Caki2 (cell line): ENCODE results near the gene ADAMTSL2. TPM values are rescaled to one million over a fixed set of nuclear protein-coding genes. Genes with fewer than 3 reads are reported as not detected.

Experiments
- DNase-seq: peaks from one replicate; pipeline ENCODE4 v3.0.0-alpha.2; 2015; ENCODE audit warnings: low read depth
- in situ Hi-C: cut with HindIII; loops from 2 replicates; pipeline ENCODE4 v1.10.0; 2016; ENCODE audit warnings: low sequenced_read_pairs, low pct_unique_long_range_greater_than_20kb, mixed read lengths
- total RNA-seq: library from RNA; depleted of rRNA; stranded (reverse); fragments of >200 nt; shearing (Covaris generic); gene quantifications from 2 replicates; pipeline ENCODE4 v1.2.3, GENCODE V29; 2014; ENCODE audit warnings: low replicate concordance

ADAMTSL2 gene
- total RNA-seq, 1 experiment from 2014 or later, result not detected

- in situ Hi-C loops, result no loop called here
- no peak for DNase-seq
These were observed 7.7 kb upstream of the ADAMTSL2 start for GRCh38 chr9:133526721-133527321.

- DNase-seq, result no peak
- in situ Hi-C loops, result no loop called here
These were observed 7.0 kb upstream of the ADAMTSL2 start for GRCh38 chr9:133527444-133527920.

GRCh38 chr9:133528001-133528875, 6.3 kb upstream of the ADAMTSL2 start:
- no peak for DNase-seq
- in situ Hi-C loops, result no loop called here

GRCh38 chr9:133528876-133529241, 5.6 kb upstream of the ADAMTSL2 start:
- in situ Hi-C loops, result no loop called here
- DNase-seq, result no peak

GRCh38 chr9:133529457-133529856, 5.0 kb upstream of the ADAMTSL2 start:
- no peak for DNase-seq
- in situ Hi-C loops, result no loop called here

- in situ Hi-C loops, result no loop called here
- no peak for DNase-seq
These were observed 4.6 kb upstream of the ADAMTSL2 start for GRCh38 chr9:133529874-133530273.

GRCh38 chr9:133531293-133531692, 3.2 kb upstream of the ADAMTSL2 start:
- DNase-seq, result no peak
- in situ Hi-C loops, result no loop called here

- DNase-seq, result peak; percentile 21
- in situ Hi-C loops, result no loop called here
These were observed 1.4 kb upstream of the ADAMTSL2 start for GRCh38 chr9:133532937-133533668.

- in situ Hi-C loops, result no loop called here
- no peak for DNase-seq
These were observed 647 bp upstream of the ADAMTSL2 start for GRCh38 chr9:133533857-133534256.

- no peak for DNase-seq
- in situ Hi-C loops, result no loop called here
These were observed 888 bp downstream of the ADAMTSL2 start for GRCh38 chr9:133535306-133535877.

GRCh38 chr9:133536080-133536479, 1.6 kb downstream of the ADAMTSL2 start:
- no peak for DNase-seq
- in situ Hi-C loops, result no loop called here

- DNase-seq, result no peak
- in situ Hi-C loops, result no loop called here
These were observed 2.0 kb downstream of the ADAMTSL2 start for GRCh38 chr9:133536536-133536935.

GRCh38 chr9:133537257-133537656, 2.8 kb downstream of the ADAMTSL2 start:
- no peak for DNase-seq
- in situ Hi-C loops, result no loop called here

- DNase-seq, result no peak
- in situ Hi-C loops, result no loop called here
These were observed 3.7 kb downstream of the ADAMTSL2 start for GRCh38 chr9:133538176-133538575.

- in situ Hi-C loops, result no loop called here
- no peak for DNase-seq
These were observed 4.6 kb downstream of the ADAMTSL2 start for GRCh38 chr9:133538851-133539833.

GRCh38 chr9:133539991-133540697, 5.6 kb downstream of the ADAMTSL2 start:
- DNase-seq, result no peak
- in situ Hi-C loops, result no loop called here

- in situ Hi-C loops, result no loop called here
- DNase-seq, result no peak
These were observed 6.2 kb downstream of the ADAMTSL2 start for GRCh38 chr9:133540698-133541025.
